Activated gamma-delta T cell treated with anti-CD3 and anti-CD28 coated beads, Interleukin-2, amount 50 U/mL, for 16 hours (primary cell): ENCODE results near the gene EFEMP1.
"Not testable (repeated sequence)": the region's sequence is repeated elsewhere in the genome, so short reads cannot be mapped to it uniquely, and the experiment has no call there.

Experiments
- DNase-seq: peaks from one replicate; pipeline ENCODE4 v3.0.0-alpha.2; 2020; ENCODE audit warnings: low read depth

The EFEMP1 gene

DNA sequence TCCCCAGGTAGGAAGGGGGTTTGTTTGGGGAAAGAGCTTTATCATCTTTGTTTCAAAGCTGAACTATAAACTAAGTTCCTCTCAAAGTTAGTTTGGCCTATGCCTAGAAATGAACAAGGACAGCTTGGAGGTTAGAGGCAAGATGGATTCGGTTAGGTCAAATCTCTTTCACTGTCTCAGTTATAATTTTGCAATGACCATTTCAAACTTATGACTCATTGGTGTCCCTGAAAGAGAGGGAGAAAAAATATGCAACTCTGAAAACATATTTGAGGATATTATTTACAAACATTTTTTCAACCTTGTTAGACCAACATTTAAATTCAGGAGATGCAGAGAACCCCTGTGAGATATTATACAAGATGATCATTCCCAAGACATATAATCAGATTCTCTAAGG is 95.7 kb downstream of the EFEMP1 start:
- DNase-seq = no peak

DNA sequence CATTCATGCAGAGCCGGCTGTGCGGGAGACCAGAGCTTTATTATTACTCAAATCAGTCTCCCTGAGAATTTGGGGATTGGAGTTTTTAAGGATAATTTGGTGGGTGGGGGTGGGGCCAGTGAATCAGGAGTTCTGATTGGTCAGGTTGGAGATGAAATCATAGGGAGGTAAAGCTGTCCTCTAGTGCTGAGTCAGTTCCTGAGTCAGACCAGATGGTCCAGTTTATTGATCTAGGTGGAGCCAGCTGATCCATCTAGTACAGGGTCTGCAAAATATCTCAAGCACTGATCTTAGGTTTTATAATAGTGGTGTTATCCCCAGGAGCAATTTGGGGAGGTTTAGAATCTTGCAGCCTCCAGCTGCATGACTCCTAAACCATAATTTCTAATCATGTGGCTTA is 96.2 kb downstream of the EFEMP1 start:
- not testable (repeated sequence) for DNase-seq

DNA sequence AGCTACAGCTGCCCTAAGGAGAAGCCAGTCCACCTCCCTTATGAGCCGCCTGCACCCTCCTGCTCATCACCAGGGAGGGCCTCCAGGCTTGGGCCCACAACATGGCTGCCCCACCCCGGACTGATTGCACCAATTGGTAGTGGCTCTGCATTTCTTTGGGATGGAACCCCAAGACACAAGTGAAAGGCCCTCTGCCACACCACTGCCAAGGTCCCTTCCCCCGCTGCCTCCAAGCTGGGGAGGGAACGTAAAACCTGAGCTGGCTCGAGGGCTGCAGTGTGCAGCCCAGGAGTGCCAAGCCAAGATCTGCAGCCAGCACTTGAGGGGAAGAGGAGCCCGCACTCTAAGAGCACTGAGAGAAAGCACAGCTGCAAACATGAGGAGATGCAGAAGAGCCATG is 97.3 kb downstream of the EFEMP1 start:
- no peak for DNase-seq

DNA sequence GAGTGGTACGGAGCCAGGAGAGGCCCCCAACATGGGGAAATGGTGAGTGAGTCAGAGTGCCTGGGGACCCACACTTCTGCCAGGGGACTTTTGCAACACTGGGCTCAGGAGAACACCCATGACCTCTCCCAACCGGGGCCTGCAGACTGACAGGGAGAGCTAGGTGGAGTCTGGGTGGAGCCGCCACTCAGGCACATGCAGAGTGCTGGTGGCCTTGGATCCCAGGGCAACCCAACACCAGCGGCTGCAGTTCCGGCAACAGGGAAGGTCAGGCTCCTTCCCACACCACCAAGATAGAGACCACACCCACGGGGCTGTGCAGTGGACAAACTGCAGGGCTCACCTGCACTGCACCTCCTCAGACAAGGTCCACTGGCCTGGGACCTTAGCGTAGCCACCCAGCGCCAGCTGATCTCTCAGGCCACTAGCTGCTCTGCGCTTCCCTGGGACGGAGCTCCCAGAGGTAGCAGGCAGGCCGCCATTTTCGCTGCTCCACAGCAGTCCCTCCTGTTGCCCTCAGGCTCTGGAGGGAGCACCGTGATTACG is 99.0 kb downstream of the EFEMP1 start:
- no peak for DNase-seq
